Stomach (tissue), 9 donors: Measurements from ENCODE around the gene CCDC170. TPM values are rescaled to one million over a fixed set of nuclear protein-coding genes. Genes with fewer than 3 reads are reported as not detected.
A peak's percentile ranks its signal among the peaks of the same experiment; 100 is the strongest.

Experiments
- DNase-seq, 2 donors: peaks; one replicate each; pipeline versions ENCODE4 v3.0.0 to v3.0.0-alpha.2; 2013 to 2019
- H3K27ac ChIP-seq, 5 donors: fragments of 200-600 bp in 4 of 5; sonication (generic) in 4 of 5; one replicate each; pipeline ENCODE4 v1.5.1; 2013 to 2019; ENCODE audit warnings: mild to moderate bottlenecking in 1 of 5, moderate library complexity in 1 of 5
- H3K27me3 ChIP-seq, 3 donors: fragments of 200-600 bp; sonication (generic); one replicate each; pipeline ENCODE4 v1.5.1; 2017 to 2019; ENCODE audit warnings: mixed run types in 1 of 3
- H3K36me3 ChIP-seq, 4 donors: fragments of 200-600 bp; sonication (generic); 1 replicate in 3 of 4; 2 replicates in 1 of 4; pipeline ENCODE4 v1.5.1; 2016 to 2019
- H3K4me1 ChIP-seq, 4 donors: fragments of 200-600 bp; sonication (generic); one replicate each; pipeline ENCODE4 v1.5.1; 2016 to 2019
- H3K4me3 ChIP-seq, 4 donors: fragments of 200-600 bp; sonication (generic) in 3 of 4; one replicate each; pipeline ENCODE4 v1.5.1; 2016 to 2019; ENCODE audit warnings: mild to moderate bottlenecking in 1 of 4
- H3K9me3 ChIP-seq, 4 donors: fragments of 200-600 bp; sonication (generic); one replicate each; pipeline ENCODE4 v1.5.1; 2016 to 2019
- CTCF ChIP-seq, 7 experiments: fragments of 450-650 bp in 4 of 7; fragments of 200-600 bp in 3 of 7; sonication (generic) in 3 of 7; IDR thresholded peaks; one replicate each; pipeline ENCODE4 v1.5.1; 2016 to 2019; ENCODE audit warnings: antibody characterized with exemption in 7 of 7, control low read depth in 2 of 7, mild to moderate bottlenecking in 1 of 7
- EP300 ChIP-seq: sonication (generic); formaldehyde crosslinking; IDR thresholded peaks from one replicate; pipeline ENCODE4 v1.6.1; 2017; ENCODE audit warnings: antibody characterized with exemption
- POLR2A ChIP-seq, 4 donors: fragments of 450-650 bp; IDR thresholded peaks; one replicate each; pipeline ENCODE4 v1.6.1; 2016; ENCODE audit warnings: antibody characterized with exemption in 4 of 4, control low read depth in 2 of 4, mild to moderate bottlenecking in 1 of 4, moderate library complexity in 1 of 4
- POLR2AphosphoS5 ChIP-seq, 3 donors: sonication (generic); formaldehyde crosslinking; IDR thresholded peaks; one replicate each; pipeline ENCODE4 v1.6.1; 2016; ENCODE audit warnings: antibody characterized with exemption in 3 of 3
- WGBS, 5 donors: extraction: QIAGEN DNeasy Blood & Tissue Kit in 3 of 5; methylation state at CpG; one replicate each; pipeline versions ENCODE4 v1.1.5 to v1.1.7; 2013 to 2018; 5-methylcytosine and 5-hydroxymethylcytosine counted together
- intact Hi-C: fragments of 100-400 bp; cut with DNase I; formaldehyde crosslinking; loops from one replicate; pipeline ENCODE4 v1.15.1; 2023; ENCODE audit warnings: low total_unique reads
- polyA plus RNA-seq, 3 donors: library from polyadenylated mRNA; stranded (reverse); fragments of 200-250 nt; gene quantifications; one replicate each; pipeline ENCODE4 v1.2.3, GENCODE V29; 2013
- total RNA-seq, 5 donors: library from RNA; depleted of rRNA; stranded (reverse); fragments of >200 nt; gene quantifications; one replicate each; pipeline versions ENCODE4 v1.1.0 to v1.2.3, GENCODE V29; 2014 to 2016
- donor health status: healthy with polysubstance abuse.
- donor health status: Bipolar disorder and iron deficiency.
- donor health status: healthy.

Gene CCDC170
- total and polyA plus RNA-seq, 8 donors: 0.05 to 3.6 (median 0.61) TPM; not detected in 1

GRCh38 chr6:151663559-151663958 lies 169.7 kb downstream of the CCDC170 start:
- no peak overlapping the region for H3K4me3 ChIP-seq
- peaks cover 4 to 17% (median 6%) of the 10 kb centered on the region in 4 donors for H3K4me1 ChIP-seq
- intact Hi-C loops: no loop called here
- H3K27ac ChIP-seq: no peak overlapping the region
- WGBS, 5 donors: 64 to 94% (median 74%) methylated on average over 2 of the region's 2 CpGs
- no peak for DNase-seq
- no peak for TF ChIP-seq POLR2AphosphoS5 (IDR thresholded peaks at IDR 0.05)
- no peak for TF ChIP-seq CTCF (IDR thresholded peaks at IDR 0.05)
- TF ChIP-seq POLR2A (IDR thresholded peaks at IDR 0.05): no peak
- no peak for TF ChIP-seq EP300
- no peaks in the 10 kb centered on the region for H3K9me3 ChIP-seq
- no peaks in the 10 kb centered on the region for H3K27me3 ChIP-seq
- no peaks in the 10 kb centered on the region for H3K36me3 ChIP-seq

- Histone ChIP-seq H3K36me3 (no peaks in the 10 kb centered on the region), H3K4me1 (peaks cover 7 to 20% (median 14%) of the 10 kb centered on the region in 4 donors), H3K9me3 (no peaks in the 10 kb centered on the region), H3K27ac (no peak overlapping the region), H3K27me3 (no peaks in the 10 kb centered on the region), H3K4me3 (no peak overlapping the region)
- no peak for DNase-seq
- intact Hi-C loops: no loop called here
- TF ChIP-seq EP300: no peak
- TF ChIP-seq POLR2AphosphoS5 (IDR thresholded peaks at IDR 0.05): no peak
- TF ChIP-seq CTCF (IDR thresholded peaks at IDR 0.05): no peak
- no peak for TF ChIP-seq POLR2A (IDR thresholded peaks at IDR 0.05)
- WGBS, 5 donors: 58 to 73% (median 72%) methylated on average over 5 of the region's 5 CpGs
Measured at GRCh38 chr6:151664390-151664789, 170.6 kb downstream of the CCDC170 start.

- WGBS, 5 donors: 80 to 91% (median 82%) methylated on average over 7 of the region's 7 CpGs
- Histone ChIP-seq H3K27me3 (no peaks in the 10 kb centered on the region), H3K27ac (no peak overlapping the region), H3K4me1 (peaks cover 7 to 20% (median 14%) of the 10 kb centered on the region in 4 donors), H3K4me3 (no peak overlapping the region), H3K9me3 (no peaks in the 10 kb centered on the region), H3K36me3 (no peaks in the 10 kb centered on the region)
- intact Hi-C loops: no loop called here
- TF ChIP-seq EP300 (no peak), POLR2AphosphoS5 (IDR thresholded peaks at IDR 0.05) (no peak), POLR2A (IDR thresholded peaks at IDR 0.05) (no peak), CTCF (IDR thresholded peaks at IDR 0.05) (no peak)
- no peak for DNase-seq
Measured at GRCh38 chr6:151665329-151665728, 171.5 kb downstream of the CCDC170 start.

GRCh38 chr6:151666526-151666925 lies 172.7 kb downstream of the CCDC170 start:
- no peak for DNase-seq
- peaks cover 7 to 20% (median 14%) of the 10 kb centered on the region in 4 donors for H3K4me1 ChIP-seq
- TF ChIP-seq POLR2AphosphoS5 (IDR thresholded peaks at IDR 0.05): no peak
- intact Hi-C loops: no loop called here
- no peak overlapping the region for H3K4me3 ChIP-seq
- 68 to 90% (median 78%) methylated on average over 2 of the region's 2 CpGs for WGBS, 5 donors
- H3K27ac ChIP-seq: no peak overlapping the region
- H3K27me3 ChIP-seq: no peaks in the 10 kb centered on the region
- no peaks in the 10 kb centered on the region for H3K9me3 ChIP-seq
- no peaks in the 10 kb centered on the region for H3K36me3 ChIP-seq

GRCh38 chr6:151669208-151669560 lies 175.4 kb downstream of the CCDC170 start:
- no peak for DNase-seq
- H3K27me3 ChIP-seq: no peaks in the 10 kb centered on the region
- H3K9me3 ChIP-seq: no peaks in the 10 kb centered on the region
- H3K36me3 ChIP-seq: no peaks in the 10 kb centered on the region
- intact Hi-C loops: no loop called here
- peak overlapping the region; percentile 60 to 74 (median 68) for H3K27ac ChIP-seq
- 48 to 74% (median 69%) methylated on average over 3 of the region's 3 CpGs for WGBS, 5 donors
- TF ChIP-seq EP300 (no peak), CTCF (IDR thresholded peaks at IDR 0.05) (peak in 1 of 7 experiments; percentile 11)
- no peak overlapping the region for H3K4me3 ChIP-seq
- peaks cover 7 to 12% (median 10%) of the 10 kb centered on the region in 4 donors for H3K4me1 ChIP-seq
